Retina (tissue), 1 donor: ENCODE data around the gene STAT1.
"Not testable (repeated sequence)": the region's sequence is repeated elsewhere in the genome, so short reads cannot be mapped to it uniquely, and the experiment has no call there.

Experiments used
- DNase-seq: peaks from one replicate; pipeline ENCODE4 v3.0.0-alpha.2; 2016

STAT1 gene

GRCh38 chr2:190979906-190980629 lies 33.9 kb downstream of the STAT1 start:
- no peak for DNase-seq

GRCh38 chr2:190978389-190979053 lies 35.5 kb downstream of the STAT1 start:
- DNase-seq = no peak

- no peak for DNase-seq
These were observed 36.5 kb downstream of the STAT1 start for GRCh38 chr2:190977505-190977904.

- DNase-seq = no peak
These were observed 37.5 kb downstream of the STAT1 start for GRCh38 chr2:190976521-190976920.

- DNase-seq = no peak
These were observed 39.2 kb downstream of the STAT1 start for GRCh38 chr2:190974629-190975361.

GRCh38 chr2:190973726-190974628 lies 40.0 kb downstream of the STAT1 start:
- DNase-seq = no peak

GRCh38 chr2:190973262-190973661 lies 40.7 kb downstream of the STAT1 start:
- DNase-seq = no peak

GRCh38 chr2:190972846-190973245 lies 41.1 kb downstream of the STAT1 start:
- DNase-seq = no peak

- DNase-seq = no peak
These were observed 41.8 kb downstream of the STAT1 start for GRCh38 chr2:190972213-190972612.

GRCh38 chr2:190970873-190971506 lies 43.0 kb downstream of the STAT1 start:
- DNase-seq = no peak

- DNase-seq = no peak
These were observed 43.8 kb downstream of the STAT1 start for GRCh38 chr2:190970160-190970559.

- DNase-seq = no peak
These were observed 45.4 kb downstream of the STAT1 start for GRCh38 chr2:190968522-190968921.

GRCh38 chr2:190965580-190966222 lies 48.3 kb downstream of the STAT1 start:
- DNase-seq = no peak

- no peak for DNase-seq
These were observed 49.7 kb downstream of the STAT1 start for GRCh38 chr2:190964170-190964795.

- no peak for DNase-seq
These were observed 50.9 kb downstream of the STAT1 start for GRCh38 chr2:190963088-190963487.

- no peak for DNase-seq
These were observed 52.0 kb downstream of the STAT1 start for GRCh38 chr2:190961918-190962487.

GRCh38 chr2:190961117-190961516 lies 52.9 kb downstream of the STAT1 start:
- not testable (repeated sequence) for DNase-seq

- DNase-seq = no peak
These were observed 53.8 kb downstream of the STAT1 start for GRCh38 chr2:190959911-190960788.

- DNase-seq = no peak
These were observed 60.7 kb downstream of the STAT1 start for GRCh38 chr2:190953257-190953656.

- DNase-seq = no peak
These were observed 63.4 kb downstream of the STAT1 start for GRCh38 chr2:190950566-190950991.
